Measurements from ENCODE around the gene SOCS1. TPM values are rescaled to one million over a fixed set of nuclear protein-coding genes. Genes with fewer than 3 reads are reported as not detected.
A peak's percentile ranks its signal among the peaks of the same experiment; 100 is the strongest.
"Not testable (repeated sequence)": the region's sequence is repeated elsewhere in the genome, so short reads cannot be mapped to it uniquely, and the experiment has no call there.

Gene SOCS1
- 10 to 100 TPM in 2 of 4 donors, 1 to 10 TPM in 2; 6.5 to 26.8 (median 18.0) TPM for total RNA-seq

GRCh38 chr16:11255737-11256660, at the start of gene SOCS1:
SOCS1 (minus strand) TSS chr16:11256204; CDS start chr16:11255478, 726 bp downstream.
- peak; percentile 55 for DNase-seq (ENCODE audit: low spot score)
- peak; percentile 87 for ATAC-seq (ENCODE audit: low FRiP score)
- TF ChIP-seq, protein P1, sequence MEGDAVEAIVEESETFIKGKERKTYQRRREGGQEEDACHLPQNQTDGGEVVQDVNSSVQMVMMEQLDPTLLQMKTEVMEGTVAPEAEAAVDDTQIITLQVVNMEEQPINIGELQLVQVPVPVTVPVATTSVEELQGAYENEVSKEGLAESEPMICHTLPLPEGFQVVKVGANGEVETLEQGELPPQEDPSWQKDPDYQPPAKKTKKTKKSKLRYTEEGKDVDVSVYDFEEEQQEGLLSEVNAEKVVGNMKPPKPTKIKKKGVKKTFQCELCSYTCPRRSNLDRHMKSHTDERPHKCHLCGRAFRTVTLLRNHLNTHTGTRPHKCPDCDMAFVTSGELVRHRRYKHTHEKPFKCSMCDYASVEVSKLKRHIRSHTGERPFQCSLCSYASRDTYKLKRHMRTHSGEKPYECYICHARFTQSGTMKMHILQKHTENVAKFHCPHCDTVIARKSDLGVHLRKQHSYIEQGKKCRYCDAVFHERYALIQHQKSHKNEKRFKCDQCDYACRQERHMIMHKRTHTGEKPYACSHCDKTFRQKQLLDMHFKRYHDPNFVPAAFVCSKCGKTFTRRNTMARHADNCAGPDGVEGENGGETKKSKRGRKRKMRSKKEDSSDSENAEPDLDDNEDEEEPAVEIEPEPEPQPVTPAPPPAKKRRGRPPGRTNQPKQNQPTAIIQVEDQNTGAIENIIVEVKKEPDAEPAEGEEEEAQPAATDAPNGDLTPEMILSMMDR (IDR thresholded peaks at IDR 0.05): peak in 2 of 3 donors; percentile 75 to 91

DNA sequence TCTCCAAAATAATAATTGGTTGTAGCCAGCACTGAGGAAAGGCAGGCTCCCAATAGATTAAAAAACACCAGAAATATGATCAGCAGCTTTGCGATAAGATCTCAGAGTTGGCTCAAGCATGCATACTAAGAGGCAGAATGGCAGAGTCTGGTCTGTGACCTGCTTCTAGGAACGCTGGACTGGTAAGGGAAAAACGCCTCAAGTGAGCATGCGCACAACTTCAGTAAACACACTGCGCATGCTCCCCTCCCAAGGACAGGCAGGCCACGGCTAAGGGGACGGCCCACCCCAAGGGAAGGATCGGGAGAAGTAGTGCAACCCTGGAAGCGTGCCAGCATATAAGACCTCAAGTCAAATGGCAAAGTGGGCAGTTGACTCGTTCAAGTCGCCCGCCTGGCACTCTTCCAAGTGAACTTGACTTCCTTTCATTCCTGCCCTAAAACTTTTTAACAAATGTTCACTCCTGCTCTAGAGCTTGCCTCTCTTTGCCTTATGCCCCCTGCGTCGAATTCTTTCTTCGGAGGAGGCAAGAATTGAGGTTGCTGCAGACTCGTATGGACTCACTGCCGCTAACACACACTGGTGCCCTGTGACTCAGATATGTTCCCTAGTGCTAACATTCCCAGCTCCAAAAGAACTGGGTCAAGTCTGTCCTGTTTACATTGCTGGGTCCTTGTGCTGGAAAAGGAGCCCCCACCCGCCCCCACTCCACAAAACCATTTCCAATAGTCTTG, 47.6 kb upstream of the SOCS1 start:
- TF ChIP-seq, protein P1 (IDR thresholded peaks at IDR 0.05): no peak
- DNase-seq (ENCODE audit: low spot score) (no peak), ATAC-seq (ENCODE audit: low FRiP score) (no peak)

- no peak for ATAC-seq (ENCODE audit: low FRiP score)
- TF ChIP-seq, protein P1 (IDR thresholded peaks at IDR 0.05): no peak
- no peak for DNase-seq (ENCODE audit: low spot score)
Observed at GRCh38 chr16:11302977-11303376, 47.0 kb upstream of the SOCS1 start.

- ATAC-seq (ENCODE audit: low FRiP score) (no peak), DNase-seq (ENCODE audit: low spot score) (no peak)
- TF ChIP-seq, protein P1 (IDR thresholded peaks at IDR 0.05): no peak
Observed at GRCh38 chr16:11301645-11302501, 45.9 kb upstream of the SOCS1 start.

GRCh38 chr16:11300560-11300892, 44.5 kb upstream of the SOCS1 start:
- ATAC-seq (ENCODE audit: low FRiP score): no peak
- DNase-seq (ENCODE audit: low spot score): no peak
- TF ChIP-seq, protein P1 (IDR thresholded peaks at IDR 0.05): no peak

DNA sequence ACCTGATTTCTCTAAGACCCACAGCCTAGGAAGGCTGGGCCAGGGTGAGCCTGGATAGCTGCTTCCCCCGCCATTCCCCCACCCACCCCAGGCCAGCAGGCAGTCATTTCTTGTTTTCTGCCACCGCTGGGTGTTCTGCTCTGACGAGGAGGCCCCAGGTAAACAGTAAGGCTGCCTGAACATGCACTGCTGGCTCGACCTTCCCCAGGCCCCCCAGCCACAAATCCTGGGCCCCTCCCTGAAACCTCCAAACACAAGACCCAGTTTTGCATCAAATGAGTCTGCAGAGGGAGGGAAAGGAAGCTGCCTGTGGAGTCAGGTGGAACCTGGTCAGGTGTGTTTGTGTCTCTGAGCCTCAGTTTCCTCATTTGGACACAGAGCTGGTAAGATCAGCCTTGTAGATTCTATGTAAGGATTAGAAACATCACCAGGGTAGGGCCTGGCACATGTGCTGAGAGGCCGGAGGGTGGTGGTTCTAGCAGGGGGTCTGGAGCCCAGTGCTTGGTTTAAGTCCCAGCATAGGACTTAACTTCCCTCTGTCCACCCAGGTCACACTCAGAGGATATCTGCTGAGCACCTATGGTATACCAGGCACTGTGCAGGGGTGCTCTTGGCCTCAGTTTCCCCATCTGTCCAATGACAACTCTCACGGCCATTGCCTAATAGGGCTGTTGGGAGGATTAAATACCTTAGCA, 44.0 kb upstream of the SOCS1 start:
- DNase-seq (ENCODE audit: low spot score): no peak
- TF ChIP-seq, protein P1 (IDR thresholded peaks at IDR 0.05): no peak
- ATAC-seq (ENCODE audit: low FRiP score): no peak

- ATAC-seq (ENCODE audit: low FRiP score); DNase-seq (ENCODE audit: low spot score): not testable (repeated sequence)
Observed at GRCh38 chr16:11298950-11299547, 43.0 kb upstream of the SOCS1 start.

Measured in omental fat pad (tissue), 4 donors.